Peyer's patch (tissue), 4 donors: ENCODE data around the gene TBX5.

Experiments
- CTCF ChIP-seq, 6 experiments: fragments of 450-650 bp in 4 of 6; fragments of 200-600 bp in 2 of 6; sonication (generic) in 1 of 6; IDR thresholded peaks; one replicate each; pipeline ENCODE4 v1.5.1; 2017 to 2019; ENCODE audit warnings: antibody characterized with exemption in 6 of 6, mild to moderate bottlenecking in 3 of 6, moderate library complexity in 1 of 6
- POLR2A ChIP-seq, 2 donors: fragments of 450-650 bp; IDR thresholded peaks; one replicate each; pipeline ENCODE4 v1.5.1; 2017; ENCODE audit warnings: antibody characterized with exemption in 2 of 2, mild to moderate bottlenecking in 2 of 2, moderate library complexity in 2 of 2

DNA sequence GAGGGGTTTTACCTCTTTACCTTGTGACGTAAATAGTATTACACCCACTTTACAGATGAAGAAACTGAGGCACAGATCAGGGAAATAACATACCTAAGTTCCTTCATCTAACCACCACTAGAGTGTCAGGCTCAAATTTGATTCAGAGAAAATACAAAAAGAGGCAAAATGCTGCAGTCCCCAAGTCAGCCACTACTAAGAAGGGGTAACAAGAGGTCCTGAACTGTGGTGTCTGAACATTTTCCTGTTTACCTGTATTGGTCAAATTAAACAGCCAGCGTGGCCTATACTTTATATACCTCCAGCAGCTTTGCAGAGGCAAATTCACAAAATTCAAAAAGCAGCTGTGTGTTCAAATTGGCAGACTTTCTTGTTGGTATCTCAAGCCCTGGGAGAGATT is 92.0 kb downstream of the TBX5 start:
- TF ChIP-seq POLR2A (IDR thresholded peaks at IDR 0.05) (no peak), CTCF (IDR thresholded peaks at IDR 0.05) (no peak)
